C1 segment of cervical spinal cord (tissue), 14 donors: ENCODE results near the gene OR8K1.

Experiments used
- DNase-seq, 14 donors: peaks; one replicate each; lab custom pipeline; 2025; lab: John Stamatoyannopoulos, UW

The OR8K1 gene

DNA sequence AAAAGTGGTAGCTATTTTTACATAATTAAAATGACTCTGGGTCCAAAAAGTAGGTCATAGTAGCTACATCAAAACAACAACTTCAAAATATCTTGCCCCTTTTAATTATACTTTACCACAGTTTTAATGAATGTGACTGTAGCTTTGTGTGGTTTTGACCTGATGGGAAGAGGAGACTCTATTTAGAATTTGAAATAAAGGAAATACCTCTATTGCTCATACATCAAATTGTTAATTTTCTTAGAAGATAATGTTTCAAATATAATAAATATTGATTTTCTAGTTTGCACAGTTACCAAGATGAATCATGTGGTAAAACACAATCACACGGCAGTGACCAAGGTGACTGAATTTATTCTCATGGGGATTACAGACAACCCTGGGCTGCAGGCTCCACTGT, at the start of gene OR8K1:
TSS of gene OR8K1 (plus strand) at position 301 of the 400 bp plus-strand sequence. CDS start at position 301, 0 bp downstream.
- DNase-seq: no peak

GRCh38 chr11:56296898-56297297, 48.9 kb upstream of the OR8K1 start:
- DNase-seq: no peak

DNA sequence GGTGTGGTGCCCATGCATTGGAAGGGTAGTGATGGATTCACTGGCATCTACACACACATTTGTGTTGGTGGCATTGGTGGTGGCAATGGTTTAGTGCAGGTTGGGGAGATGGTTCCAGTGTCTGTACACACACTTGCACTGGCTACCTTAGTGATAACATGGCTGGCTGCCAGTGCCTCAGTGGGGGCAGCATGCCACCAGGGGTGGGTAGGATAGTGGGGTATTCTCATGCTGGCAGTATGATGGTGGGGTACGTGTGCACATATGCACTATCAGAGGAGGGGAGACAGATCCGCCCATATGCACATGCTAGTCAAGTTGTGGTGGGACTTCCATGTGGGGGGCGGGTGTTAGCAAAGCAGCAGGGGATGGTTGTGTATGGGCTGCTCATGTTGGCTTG, 38.0 kb upstream of the OR8K1 start:
- DNase-seq: no peak

DNA sequence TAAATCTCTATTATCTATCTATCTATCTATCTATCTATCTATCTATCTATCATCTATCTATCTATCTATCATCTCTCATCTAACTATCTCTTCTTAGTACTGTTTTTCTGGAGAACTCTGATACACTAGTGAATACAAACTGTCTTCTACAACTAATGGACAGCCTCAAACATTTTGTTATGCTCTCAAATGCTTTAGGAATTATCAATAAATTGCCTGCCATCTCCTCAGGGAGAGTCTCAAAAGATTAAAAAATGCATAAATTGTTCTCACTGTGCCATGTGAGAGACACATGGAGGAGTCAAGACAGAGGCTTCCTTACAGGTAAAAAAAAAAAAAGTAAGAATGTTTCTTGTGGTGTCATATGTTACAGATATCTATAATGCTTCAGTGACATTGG, 31.0 kb upstream of the OR8K1 start, which contains the start of gene OR8K3:
TSS of gene OR8K3 (plus strand) at position 301 of the 400 bp plus-strand sequence. CDS start 3,163 bp downstream, outside the sequence.
- no peak for DNase-seq

DNA sequence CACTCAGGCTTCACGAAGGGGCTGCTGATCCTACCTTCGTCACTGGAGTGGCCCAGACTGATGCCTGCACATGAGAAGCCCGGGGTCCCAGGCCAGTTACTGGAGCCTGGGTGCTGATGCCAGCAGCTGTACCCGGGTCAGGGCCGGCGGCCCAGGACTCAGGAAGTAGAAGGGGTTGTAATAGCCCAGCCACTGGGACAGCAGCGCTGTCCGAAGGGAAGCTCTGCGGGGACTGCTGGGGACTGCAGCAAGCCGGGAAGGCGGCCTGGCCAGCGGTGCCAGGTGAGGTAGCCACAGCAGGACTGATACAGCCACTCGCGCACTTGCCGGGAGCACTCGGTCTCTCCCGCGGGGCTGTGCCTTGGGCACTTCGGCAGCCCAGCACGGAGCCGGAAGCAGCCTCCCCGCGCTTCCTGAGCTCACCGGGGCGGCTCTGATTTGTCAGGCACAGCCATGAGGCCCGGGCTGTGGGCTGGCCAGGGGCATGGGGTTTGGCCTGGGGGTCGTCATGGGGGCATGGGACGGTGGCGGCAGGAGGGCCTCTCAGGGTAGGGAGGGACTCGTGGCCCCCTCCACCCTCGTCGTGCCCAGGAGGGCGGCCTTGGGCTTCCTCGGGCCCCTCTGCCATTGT, 13.9 kb upstream of the OR8K1 start:
- peak in 1 of 14 donors; percentile 2 for DNase-seq

DNA sequence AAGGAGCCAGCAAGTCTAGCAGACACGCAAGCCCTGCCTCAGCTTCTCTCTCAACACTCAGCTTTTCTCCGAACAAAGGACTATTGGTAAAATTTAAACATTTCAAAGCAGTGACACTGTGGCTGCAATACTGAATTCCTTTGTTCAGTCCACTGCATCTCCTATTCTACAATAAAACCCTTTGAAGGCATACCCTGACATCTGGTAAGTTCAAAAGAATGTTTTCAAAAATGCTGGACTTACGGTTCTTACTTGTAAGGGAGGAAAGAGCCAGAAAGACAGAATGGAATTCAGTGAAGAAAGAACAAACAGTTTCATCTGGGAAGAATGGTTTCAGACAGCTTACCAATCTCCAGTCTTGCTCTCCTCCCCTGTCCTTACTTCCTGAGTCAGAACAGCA, 12.7 kb upstream of the OR8K1 start:
- DNase-seq: no peak

GRCh38 chr11:56340289-56340688, 5.5 kb upstream of the OR8K1 start:
- DNase-seq: no peak

DNA sequence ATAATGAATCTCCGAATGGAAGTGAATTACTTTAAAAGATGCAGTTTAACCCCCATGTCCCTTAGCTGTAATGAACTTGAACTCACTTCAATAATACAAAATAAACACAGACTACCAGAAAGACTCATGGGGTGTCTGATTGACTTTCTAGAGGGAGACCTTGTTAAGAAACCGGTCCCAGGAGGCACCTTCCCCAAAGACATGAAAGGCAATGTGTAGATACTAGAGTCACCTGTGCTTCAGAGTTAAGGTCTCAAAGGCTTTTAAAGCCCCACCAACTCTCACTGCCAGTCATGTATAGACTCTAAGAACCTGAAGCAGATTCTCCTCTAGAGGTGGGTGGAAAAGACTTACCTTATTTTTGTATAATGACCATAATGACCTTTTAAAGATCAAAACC, 8.2 kb downstream of the OR8K1 start, which contains the start of gene OR8J1:
TSS of gene OR8J1 (plus strand) at position 301 of the 400 bp plus-strand sequence. CDS start 5,956 bp downstream, outside the sequence.
- DNase-seq: no peak

DNA sequence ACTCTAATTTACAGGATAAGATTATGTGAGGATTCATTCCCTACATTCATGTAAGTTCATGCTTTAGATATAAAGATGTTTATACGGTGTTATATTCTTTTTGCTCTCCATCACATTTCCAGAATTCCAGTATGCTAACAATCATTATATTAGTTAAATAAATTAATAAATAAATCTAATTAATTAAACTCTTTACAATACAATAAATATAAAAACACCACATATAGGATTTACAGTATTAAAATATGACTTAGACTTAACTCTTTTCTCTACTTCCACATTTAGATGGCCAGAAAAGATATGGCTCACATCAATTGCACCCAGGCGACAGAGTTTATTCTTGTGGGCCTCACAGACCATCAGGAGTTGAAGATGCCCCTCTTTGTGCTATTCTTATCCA, 29.5 kb downstream of the OR8K1 start, which contains the start of gene OR8U1:
TSS of gene OR8U1 (plus strand) at position 301 of the 400 bp plus-strand sequence. CDS start at position 301, 0 bp downstream.
- DNase-seq: no peak

- DNase-seq: no peak
Measured at GRCh38 chr11:56380120-56380519, 34.3 kb downstream of the OR8K1 start.

GRCh38 chr11:56394381-56394780, 48.5 kb downstream of the OR8K1 start:
- DNase-seq: no peak

DNA sequence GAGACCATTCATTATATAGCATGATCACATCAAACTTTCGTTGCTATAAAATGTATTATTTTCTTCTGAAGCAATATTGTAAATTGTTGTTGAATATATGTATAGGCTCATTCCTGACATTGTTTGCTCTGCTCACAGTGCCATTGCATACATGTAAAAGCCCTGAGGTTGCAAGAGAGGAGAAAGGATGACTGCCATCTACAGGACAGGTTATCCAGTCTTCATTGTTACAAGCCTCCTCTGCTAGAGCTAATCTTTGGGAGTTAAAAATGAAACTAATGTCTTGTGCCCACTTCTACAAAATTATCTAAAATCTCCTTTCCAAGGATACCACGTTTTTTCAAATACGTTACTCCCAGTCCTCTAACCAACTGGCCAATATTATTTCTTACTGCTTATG, 50.2 kb downstream of the OR8K1 start:
- no peak for DNase-seq
